ENCODE measurements around the gene PPP1R12B.
"Not testable (repeated sequence)": the region's sequence is repeated elsewhere in the genome, so short reads cannot be mapped to it uniquely, and the experiment has no call there.

The PPP1R12B gene

GRCh38 chr1:202319381-202320080 lies 29.0 kb upstream of the PPP1R12B start:
- Mint-ChIP-seq H3K4me3 (no peak overlapping the region), H3K36me3 (ENCODE audit: low read depth) (no peaks in the 10 kb centered on the region), H3K4me1 (ENCODE audit: low read depth) (peaks cover 1% of the 10 kb centered on the region), H3K27ac (peak overlapping the region; percentile 11), H3K27me3 (ENCODE audit: low read depth) (peaks cover 16% of the 10 kb centered on the region), H3K9me3 (no peaks in the 10 kb centered on the region)
- DNase-seq (ENCODE audit: low spot score), result no peak

GRCh38 chr1:202320081-202320405 lies 28.5 kb upstream of the PPP1R12B start:
- DNase-seq (ENCODE audit: low spot score), result no peak
- H3K9me3 Mint-ChIP-seq, result no peaks in the 10 kb centered on the region
- no peaks in the 10 kb centered on the region for H3K36me3 Mint-ChIP-seq (ENCODE audit: low read depth)
- peaks cover 1% of the 10 kb centered on the region for H3K4me1 Mint-ChIP-seq (ENCODE audit: low read depth)
- H3K27me3 Mint-ChIP-seq (ENCODE audit: low read depth), result peaks cover 16% of the 10 kb centered on the region
- no peak overlapping the region for H3K27ac Mint-ChIP-seq
- no peak overlapping the region for H3K4me3 Mint-ChIP-seq

GRCh38 chr1:202323731-202324130 lies 24.8 kb upstream of the PPP1R12B start:
- no peak overlapping the region for H3K4me3 Mint-ChIP-seq
- DNase-seq (ENCODE audit: low spot score), result no peak
- H3K36me3 Mint-ChIP-seq (ENCODE audit: low read depth), result peaks cover 3% of the 10 kb centered on the region
- H3K4me1 Mint-ChIP-seq (ENCODE audit: low read depth), result peaks cover 1% of the 10 kb centered on the region
- no peaks in the 10 kb centered on the region for H3K9me3 Mint-ChIP-seq
- no peak overlapping the region for H3K27ac Mint-ChIP-seq
- peaks cover 11% of the 10 kb centered on the region for H3K27me3 Mint-ChIP-seq (ENCODE audit: low read depth)

- peaks cover 1% of the 10 kb centered on the region for H3K4me1 Mint-ChIP-seq (ENCODE audit: low read depth)
- no peaks in the 10 kb centered on the region for H3K9me3 Mint-ChIP-seq
- H3K4me3 Mint-ChIP-seq, result no peak overlapping the region
- H3K27me3 Mint-ChIP-seq (ENCODE audit: low read depth), result peaks cover 8% of the 10 kb centered on the region
- H3K27ac Mint-ChIP-seq, result no peak overlapping the region
- H3K36me3 Mint-ChIP-seq (ENCODE audit: low read depth), result peaks cover 6% of the 10 kb centered on the region
- no peak for DNase-seq (ENCODE audit: low spot score)
Measured at GRCh38 chr1:202324646-202325045, 23.9 kb upstream of the PPP1R12B start.

- Mint-ChIP-seq H3K36me3 (ENCODE audit: low read depth) (peaks cover 47% of the 10 kb centered on the region), H3K4me1 (ENCODE audit: low read depth) (peaks cover 3% of the 10 kb centered on the region), H3K9me3 (no peaks in the 10 kb centered on the region), H3K27me3 (ENCODE audit: low read depth) (no peaks in the 10 kb centered on the region), H3K27ac (peak overlapping the region; percentile 7), H3K4me3 (no peak overlapping the region)
- DNase-seq (ENCODE audit: low spot score), result no peak
Measured at GRCh38 chr1:202329891-202330290, 18.6 kb upstream of the PPP1R12B start.

- H3K27me3 Mint-ChIP-seq (ENCODE audit: low read depth), result no peaks in the 10 kb centered on the region
- H3K36me3 Mint-ChIP-seq (ENCODE audit: low read depth), result peaks cover 61% of the 10 kb centered on the region
- no peak overlapping the region for H3K4me3 Mint-ChIP-seq
- H3K27ac Mint-ChIP-seq, result no peak overlapping the region
- peaks cover 12% of the 10 kb centered on the region for H3K4me1 Mint-ChIP-seq (ENCODE audit: low read depth)
- H3K9me3 Mint-ChIP-seq, result no peaks in the 10 kb centered on the region
- no peak for DNase-seq (ENCODE audit: low spot score)
Measured at GRCh38 chr1:202333861-202334260, 14.6 kb upstream of the PPP1R12B start.

- H3K27ac Mint-ChIP-seq, result peak overlapping the region; percentile 76
- no peaks in the 10 kb centered on the region for H3K9me3 Mint-ChIP-seq
- no peaks in the 10 kb centered on the region for H3K27me3 Mint-ChIP-seq (ENCODE audit: low read depth)
- DNase-seq (ENCODE audit: low spot score), result no peak
- peaks cover 32% of the 10 kb centered on the region for H3K4me1 Mint-ChIP-seq (ENCODE audit: low read depth)
- H3K36me3 Mint-ChIP-seq (ENCODE audit: low read depth), result peaks cover 8% of the 10 kb centered on the region
- H3K4me3 Mint-ChIP-seq, result peak overlapping the region; percentile 67
Measured at GRCh38 chr1:202343652-202344349, 4.7 kb upstream of the PPP1R12B start.

- H3K9me3 Mint-ChIP-seq, result no peaks in the 10 kb centered on the region
- peaks cover 26% of the 10 kb centered on the region for H3K4me1 Mint-ChIP-seq (ENCODE audit: low read depth)
- H3K27ac Mint-ChIP-seq, result peak overlapping the region; percentile 91
- H3K27me3 Mint-ChIP-seq (ENCODE audit: low read depth), result no peaks in the 10 kb centered on the region
- DNase-seq (ENCODE audit: low spot score), result no peak
- H3K36me3 Mint-ChIP-seq (ENCODE audit: low read depth), result no peaks in the 10 kb centered on the region
- H3K4me3 Mint-ChIP-seq, result peak overlapping the region; percentile 88
Measured at GRCh38 chr1:202348005-202348508, 442 bp upstream of the PPP1R12B start.

GRCh38 chr1:202349206-202349928 lies 868 bp downstream of the PPP1R12B start:
- DNase-seq (ENCODE audit: low spot score), result no peak
- no peaks in the 10 kb centered on the region for H3K36me3 Mint-ChIP-seq (ENCODE audit: low read depth)

GRCh38 chr1:202351725-202352124 lies 3.2 kb downstream of the PPP1R12B start:
- no peak overlapping the region for H3K4me3 Mint-ChIP-seq
- H3K4me1 Mint-ChIP-seq (ENCODE audit: low read depth), result peaks cover 26% of the 10 kb centered on the region
- H3K27ac Mint-ChIP-seq, result no peak overlapping the region
- H3K36me3 Mint-ChIP-seq (ENCODE audit: low read depth), result no peaks in the 10 kb centered on the region
- no peaks in the 10 kb centered on the region for H3K27me3 Mint-ChIP-seq (ENCODE audit: low read depth)
- no peaks in the 10 kb centered on the region for H3K9me3 Mint-ChIP-seq
- no peak for DNase-seq (ENCODE audit: low spot score)

More at GRCh38 chr1:202349206-202349928, 868 bp downstream of the PPP1R12B start:
- Mint-ChIP-seq H3K4me1 (ENCODE audit: low read depth) (peaks cover 24% of the 10 kb centered on the region), H3K9me3 (no peaks in the 10 kb centered on the region), H3K4me3 (peak overlapping the region; percentile 88), H3K27me3 (ENCODE audit: low read depth) (no peaks in the 10 kb centered on the region), H3K27ac (peak overlapping the region; percentile 77)

- H3K4me1 Mint-ChIP-seq (ENCODE audit: low read depth), result peaks cover 23% of the 10 kb centered on the region
- not testable (repeated sequence) for H3K27me3 Mint-ChIP-seq (ENCODE audit: low read depth); H3K4me3 Mint-ChIP-seq; H3K9me3 Mint-ChIP-seq; H3K36me3 Mint-ChIP-seq (ENCODE audit: low read depth); DNase-seq (ENCODE audit: low spot score); H3K27ac Mint-ChIP-seq
Measured at GRCh38 chr1:202352583-202353197, 4.2 kb downstream of the PPP1R12B start.

- Mint-ChIP-seq H3K36me3 (ENCODE audit: low read depth) (no peaks in the 10 kb centered on the region), H3K27me3 (ENCODE audit: low read depth) (no peaks in the 10 kb centered on the region), H3K9me3 (no peaks in the 10 kb centered on the region), H3K27ac (no peak overlapping the region), H3K4me1 (ENCODE audit: low read depth) (peaks cover 6% of the 10 kb centered on the region), H3K4me3 (no peak overlapping the region)
- DNase-seq (ENCODE audit: low spot score), result no peak
Measured at GRCh38 chr1:202355944-202356553, 7.5 kb downstream of the PPP1R12B start.

GRCh38 chr1:202357506-202357905 lies 9.0 kb downstream of the PPP1R12B start:
- Mint-ChIP-seq H3K9me3 (no peaks in the 10 kb centered on the region), H3K4me1 (ENCODE audit: low read depth) (peaks cover 6% of the 10 kb centered on the region), H3K36me3 (ENCODE audit: low read depth) (no peaks in the 10 kb centered on the region), H3K27me3 (ENCODE audit: low read depth) (no peaks in the 10 kb centered on the region), H3K27ac (no peak overlapping the region), H3K4me3 (no peak overlapping the region)
- no peak for DNase-seq (ENCODE audit: low spot score)

Measured in T-helper 2 cell treated with Interferon-gamma antibody and Interleukin-4, amounts not matched to agents 5 μg/mL and 100 μg/mL, for 36 hours (primary cell).